PFSK-1 (cell line): ENCODE results near the gene PTH1R.

ENCODE experiments used
- FOXP2 ChIP-seq: optimal IDR thresholded peaks from 2 replicates; pipeline ENCODE3; 2011; ENCODE audit warnings: borderline replicate concordance, control low read depth, inconsistent platforms; ENCODE audit not compliant: insufficient read depth; ENCODE audit errors: extremely low read length, extremely low read depth
- POLR2AphosphoS5 ChIP-seq: IDR thresholded peaks from 2 replicates; pipeline ENCODE4 v1.6.1; 2012; ENCODE audit warnings: low read depth, mild to moderate bottlenecking, control low read depth, low read length, moderate library complexity
- REST ChIP-seq, 2 experiments: IDR thresholded peaks; 2 replicates each; pipeline versions ENCODE4 v1.6.1 to v1.8.0; 2011 to 2012; ENCODE audit warnings: low read depth in 2 of 2, low read length in 2 of 2, control low read depth in 1 of 2, inconsistent platforms in 1 of 2, mild to moderate bottlenecking in 1 of 2, moderate library complexity in 1 of 2; ENCODE audit not compliant: insufficient read depth in 1 of 2
- TAF1 ChIP-seq: IDR thresholded peaks from 2 replicates; pipeline ENCODE4 v1.6.1; 2012; ENCODE audit warnings: low read length, control low read depth, borderline replicate concordance; ENCODE audit not compliant: insufficient read depth

GRCh38 chr3:46868287-46868686 is 9.2 kb upstream of the PTH1R start:
- TF ChIP-seq REST (IDR thresholded peaks at IDR 0.05; ENCODE audit: insufficient read depth in 1 of 2, low read depth in 2 of 2, low read length in 2 of 2) (no peak), POLR2AphosphoS5 (no peak), FOXP2 (no peak), TAF1 (no peak)
